HTR-8/SVneo (cell line): ENCODE results near the gene KCNAB1.
A peak's percentile ranks its signal among the peaks of the same experiment; 100 is the strongest.
"Not testable (repeated sequence)": the region's sequence is repeated elsewhere in the genome, so short reads cannot be mapped to it uniquely, and the experiment has no call there.

Experiments used
- DNase-seq: peaks from one replicate; pipeline ENCODE4 v3.0.0; 2011; ENCODE audit warnings: low spot score, mixed read lengths; ENCODE audit not compliant: insufficient read length
- FAIRE-seq: peaks from 2 replicates; lab custom pipeline; 2011; peaks lifted over from hg19 to GRCh38; lab: Jason Lieb, UNC

Gene KCNAB1

GRCh38 chr3:156543043-156543555, 422.7 kb downstream of the KCNAB1 start:
- DNase-seq (no peak), FAIRE-seq (no peak)

DNA sequence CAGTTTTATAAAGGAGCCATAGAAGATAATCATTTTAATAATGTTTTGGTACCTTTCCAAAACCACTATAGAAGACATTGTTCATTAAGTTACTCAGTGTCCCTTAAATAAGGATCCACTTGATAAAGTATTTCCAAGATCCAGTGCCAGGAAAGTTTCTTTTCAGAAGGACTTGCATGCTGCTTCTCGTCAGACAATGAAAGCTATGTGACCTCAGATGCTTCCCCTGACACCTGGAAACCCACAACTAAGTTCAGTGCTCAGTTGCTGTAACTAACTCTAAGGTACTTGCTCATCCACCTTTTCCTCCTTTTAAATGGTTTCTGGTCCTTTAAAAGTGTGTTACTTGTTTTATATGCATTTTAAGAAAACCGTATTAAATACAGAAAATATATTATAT, 427.3 kb downstream of the KCNAB1 start:
- DNase-seq (no peak), FAIRE-seq (no peak)

DNA sequence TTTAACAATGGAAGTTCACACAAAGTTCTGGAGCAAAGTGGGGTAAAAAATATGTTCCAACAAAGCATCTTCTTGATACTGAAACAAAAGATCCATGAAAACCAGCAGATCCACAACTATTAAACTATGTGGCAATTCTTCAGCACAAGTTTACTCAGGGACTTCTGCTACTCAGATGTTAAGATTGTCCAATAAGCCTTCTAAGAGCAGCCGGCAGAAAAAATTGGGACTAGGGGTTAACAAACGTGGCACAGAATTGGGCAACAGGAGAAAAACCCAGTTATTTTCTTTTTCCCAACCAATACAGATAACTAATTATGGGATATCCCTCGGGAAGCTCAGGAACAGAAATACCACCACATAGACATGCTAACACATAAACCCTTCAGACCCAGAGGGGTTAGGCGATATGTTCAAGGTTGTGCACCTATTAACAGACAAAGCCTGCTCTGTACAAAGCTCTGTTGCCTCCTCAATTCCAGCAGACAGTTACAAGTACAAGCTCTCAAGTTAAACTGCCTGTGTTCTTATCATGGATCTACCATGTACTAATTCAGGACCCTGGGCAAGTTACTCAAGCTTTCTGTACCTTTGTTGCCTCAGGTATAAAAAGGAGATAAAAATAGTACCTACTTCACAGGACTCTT, 427.8 kb downstream of the KCNAB1 start:
- DNase-seq = no peak
- FAIRE-seq = no peak

DNA sequence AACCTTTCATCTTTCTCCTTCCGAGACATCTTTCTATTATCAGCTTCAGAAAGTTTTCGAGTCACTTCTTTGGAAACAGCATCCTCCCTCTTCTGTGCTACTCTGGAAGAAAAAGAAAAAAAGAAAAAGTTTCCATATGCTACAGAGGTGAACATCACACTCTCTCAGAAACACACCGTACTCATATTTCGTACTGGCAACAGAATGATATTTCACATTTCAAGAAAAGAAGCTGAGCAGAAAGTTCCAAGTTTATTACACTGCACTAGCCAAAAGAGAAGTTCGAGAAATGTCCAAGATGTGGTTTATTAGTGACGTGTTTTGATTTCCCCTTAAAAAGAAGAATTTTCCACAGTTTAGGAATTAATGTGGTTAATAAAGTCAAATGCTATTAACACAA, 428.5 kb downstream of the KCNAB1 start:
- DNase-seq = no peak
- no peak for FAIRE-seq

DNA sequence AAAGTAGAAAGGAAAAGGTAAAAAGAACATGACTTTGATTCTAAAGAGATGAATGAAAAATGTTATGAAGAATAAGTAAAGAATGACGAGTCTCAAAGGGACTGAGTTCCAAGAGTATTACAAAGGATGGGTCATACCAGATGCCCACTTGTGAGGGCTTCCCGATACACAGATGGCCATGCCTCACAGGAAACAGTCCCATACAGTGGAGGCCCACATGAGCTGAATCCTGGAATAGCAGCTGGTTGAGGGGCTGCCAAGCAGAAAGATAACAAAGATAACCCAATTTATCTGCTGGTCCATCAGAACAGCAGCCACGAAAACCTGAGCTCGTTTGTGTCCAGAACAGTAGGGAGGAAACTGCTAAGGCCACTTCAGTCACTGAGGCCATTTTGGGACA, 430.9 kb downstream of the KCNAB1 start:
- no peak for FAIRE-seq
- DNase-seq = no peak

- peak; percentile 35 for DNase-seq
- FAIRE-seq = no peak
These were observed 431.4 kb downstream of the KCNAB1 start for GRCh38 chr3:156551746-156552145.

- DNase-seq = no peak
- no peak for FAIRE-seq
These were observed 432.6 kb downstream of the KCNAB1 start for GRCh38 chr3:156552973-156553372.

DNA sequence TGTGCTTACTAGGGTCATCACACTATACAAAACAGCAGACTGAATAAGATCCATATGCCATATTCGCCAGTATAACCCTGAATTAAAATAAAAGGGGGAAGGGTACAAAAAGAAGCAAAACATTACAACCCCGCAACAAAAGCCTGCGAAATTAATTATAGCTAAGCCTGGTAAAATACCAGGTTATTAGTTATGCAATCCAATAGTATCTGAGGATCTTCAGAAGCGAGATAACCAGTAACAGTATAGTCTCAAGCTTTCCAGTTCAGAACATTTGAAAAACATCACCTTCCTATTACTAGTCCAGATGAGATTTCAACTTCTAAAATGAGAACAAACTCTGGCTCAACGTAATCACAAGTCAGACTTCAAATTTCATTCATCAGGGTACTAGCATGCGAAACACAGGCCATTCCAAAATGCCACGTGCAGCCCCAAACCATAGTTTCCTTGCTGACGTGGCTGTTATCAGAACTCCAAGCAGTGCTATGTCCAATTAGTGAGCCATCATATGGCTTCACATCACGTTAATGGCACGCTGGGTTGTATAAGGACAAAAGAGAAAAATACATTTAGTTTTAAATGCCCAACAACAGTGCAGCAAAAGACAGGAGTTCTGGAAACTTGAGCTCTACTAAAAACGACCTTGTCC, 433.5 kb downstream of the KCNAB1 start:
- FAIRE-seq = no peak

GRCh38 chr3:156554515-156554841, 434.1 kb downstream of the KCNAB1 start:
- FAIRE-seq (no peak), DNase-seq (no peak)

More for the DNA sequence above, 433.5 kb downstream of the KCNAB1 start:
- no peak for DNase-seq

DNA sequence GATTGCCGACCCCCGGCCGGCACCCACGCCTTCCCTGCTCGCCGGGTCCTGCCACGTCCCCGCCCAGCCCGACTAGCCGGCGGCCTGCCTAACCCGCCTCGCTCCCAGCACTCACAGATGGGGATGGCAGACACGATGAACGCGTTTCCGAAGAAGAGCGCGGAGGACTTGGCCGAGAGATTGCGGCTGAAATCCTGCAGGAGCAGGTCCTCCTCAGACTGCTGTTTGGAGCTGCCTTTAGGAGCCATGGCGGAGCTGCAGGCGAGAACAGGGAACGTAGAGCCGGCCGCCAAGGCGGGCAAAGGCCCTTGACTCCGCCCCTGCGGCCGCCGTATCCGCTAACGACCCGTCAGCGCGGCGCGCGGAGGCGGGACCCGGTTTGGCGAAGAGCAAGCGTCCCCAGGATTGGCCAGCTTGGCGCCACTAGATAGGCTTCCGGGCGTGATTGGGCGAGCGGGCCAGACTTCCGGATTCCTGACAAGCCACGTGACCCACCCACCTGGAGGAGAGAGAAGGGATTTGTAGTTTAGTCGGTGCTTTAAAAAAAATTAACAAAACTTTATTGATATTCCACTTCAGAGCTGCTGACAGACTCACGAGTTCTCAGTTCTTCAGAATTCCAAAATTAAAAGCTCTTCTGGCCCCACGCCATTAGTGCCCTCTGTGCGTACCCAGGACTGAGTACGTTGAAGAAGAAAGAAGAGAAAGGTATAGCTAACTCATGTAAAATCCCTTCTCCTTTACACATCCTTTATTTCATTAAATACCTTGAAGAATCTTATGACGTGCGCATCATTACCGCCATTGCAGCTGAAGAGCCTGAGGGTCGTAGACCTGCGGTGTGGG, 434.7 kb downstream of the KCNAB1 start, which contains the start of gene SSR3:
TSS of gene SSR3 (minus strand) at position 276 of the 846 bp plus-strand sequence. CDS start at position 248, 28 bp downstream.
- FAIRE-seq (peak; percentile 80), DNase-seq (peak; percentile 95)

- DNase-seq = no peak
- FAIRE-seq = no peak
These were observed 438.0 kb downstream of the KCNAB1 start for GRCh38 chr3:156558389-156558788.

- DNase-seq = no peak
- FAIRE-seq = no peak
These were observed 438.9 kb downstream of the KCNAB1 start for GRCh38 chr3:156559321-156559720.

DNA sequence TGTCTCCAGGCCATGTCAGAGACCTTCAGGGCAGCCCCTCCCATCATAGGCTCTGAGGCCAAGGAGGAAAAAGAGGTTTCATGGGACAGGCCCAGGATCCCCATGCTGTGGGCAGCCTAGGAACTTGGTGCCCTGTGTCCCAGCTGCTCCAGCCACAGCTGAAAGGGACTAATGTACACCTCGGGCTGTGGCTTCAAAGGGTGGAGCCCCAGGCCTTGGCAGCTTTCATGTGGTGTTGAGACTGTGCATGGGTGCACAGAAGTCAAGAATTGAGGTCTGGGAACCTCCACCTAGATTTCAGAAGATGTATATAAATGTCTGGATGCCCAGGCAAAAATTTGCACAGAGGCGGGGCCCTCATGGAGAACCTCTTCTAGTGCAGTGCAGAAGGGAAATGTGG, 441.2 kb downstream of the KCNAB1 start:
- DNase-seq (no peak), FAIRE-seq (no peak)

GRCh38 chr3:156562486-156562885, 442.1 kb downstream of the KCNAB1 start:
- DNase-seq, FAIRE-seq: not testable (repeated sequence)

DNA sequence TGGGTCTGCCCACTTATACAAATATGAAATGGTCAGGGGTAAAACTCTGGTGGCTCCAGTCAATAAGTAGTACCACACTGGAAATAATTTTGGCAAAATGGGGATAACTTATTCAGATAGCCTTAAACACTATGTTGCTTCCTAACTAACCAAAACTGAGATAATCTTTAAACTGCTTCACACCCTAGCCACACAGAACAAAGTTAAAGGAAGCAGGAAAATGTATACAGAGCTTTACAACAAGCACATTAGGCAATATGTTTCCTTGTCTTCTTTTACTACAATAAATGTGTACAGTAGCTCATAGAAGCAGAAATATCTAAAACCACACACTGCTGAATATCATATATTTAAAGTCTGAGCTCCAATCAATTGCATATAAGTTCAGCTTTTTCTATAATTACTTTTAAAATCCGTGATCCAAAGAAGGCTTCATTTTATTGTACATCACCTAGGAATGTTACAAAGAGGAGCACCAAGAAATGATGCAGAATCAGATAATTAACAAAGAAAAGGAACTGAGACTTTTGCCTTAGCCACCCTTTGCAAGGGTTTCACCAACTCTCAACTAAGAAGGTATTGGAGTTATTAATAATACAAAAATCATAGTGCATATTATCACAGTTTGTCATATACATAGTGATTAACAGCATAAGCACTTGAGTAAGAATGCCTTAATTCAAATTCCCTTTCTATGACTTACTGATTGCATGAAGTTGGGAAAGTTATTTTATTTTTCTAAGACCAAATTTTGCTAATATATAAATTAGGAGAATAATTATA, 443.7 kb downstream of the KCNAB1 start:
- FAIRE-seq = no peak

DNA sequence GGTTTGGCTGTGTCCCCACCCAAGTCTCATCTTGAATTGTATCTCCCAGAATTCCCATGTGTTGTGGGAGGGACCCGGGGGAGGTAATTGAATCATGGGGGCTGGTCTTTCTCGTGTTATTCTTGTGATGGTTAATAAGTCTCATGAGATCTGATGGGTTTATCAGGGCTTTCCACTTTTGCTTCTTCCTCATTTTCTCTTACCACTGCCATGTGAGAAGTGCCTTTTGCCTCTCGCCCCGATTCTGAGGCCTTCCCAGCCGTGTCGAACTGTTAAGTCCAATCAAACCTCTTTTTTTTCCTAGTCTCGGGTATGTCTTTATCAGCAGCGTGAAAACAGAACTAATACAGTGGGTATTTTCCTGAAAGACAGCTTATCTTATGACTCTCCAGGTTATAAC, 448.6 kb downstream of the KCNAB1 start:
- FAIRE-seq, DNase-seq: not testable (repeated sequence)

More for the DNA sequence above, 443.7 kb downstream of the KCNAB1 start:
- DNase-seq = no peak

DNA sequence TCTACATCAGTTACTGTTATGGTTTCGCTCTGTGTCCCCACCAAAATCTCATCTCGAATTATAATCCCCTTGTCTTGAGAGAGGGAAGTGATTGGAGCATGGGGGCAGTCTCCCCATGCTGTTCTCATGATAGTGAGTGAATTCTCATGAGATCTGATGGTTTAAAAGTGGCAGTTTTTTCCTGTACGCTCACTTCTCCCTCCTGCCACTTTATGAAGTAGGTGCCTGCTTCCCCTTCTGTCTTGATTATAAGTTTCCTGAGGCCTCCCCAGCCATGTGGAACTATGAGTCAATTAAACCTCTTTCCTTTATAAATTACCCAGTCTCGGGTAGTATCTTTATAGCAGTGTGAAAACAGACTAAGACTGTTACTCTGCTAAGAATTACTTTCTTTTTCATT, 449.5 kb downstream of the KCNAB1 start:
- not testable (repeated sequence) for DNase-seq, FAIRE-seq

- DNase-seq (no peak), FAIRE-seq (no peak)
These were observed 455.3 kb downstream of the KCNAB1 start for GRCh38 chr3:156575641-156576040.

DNA sequence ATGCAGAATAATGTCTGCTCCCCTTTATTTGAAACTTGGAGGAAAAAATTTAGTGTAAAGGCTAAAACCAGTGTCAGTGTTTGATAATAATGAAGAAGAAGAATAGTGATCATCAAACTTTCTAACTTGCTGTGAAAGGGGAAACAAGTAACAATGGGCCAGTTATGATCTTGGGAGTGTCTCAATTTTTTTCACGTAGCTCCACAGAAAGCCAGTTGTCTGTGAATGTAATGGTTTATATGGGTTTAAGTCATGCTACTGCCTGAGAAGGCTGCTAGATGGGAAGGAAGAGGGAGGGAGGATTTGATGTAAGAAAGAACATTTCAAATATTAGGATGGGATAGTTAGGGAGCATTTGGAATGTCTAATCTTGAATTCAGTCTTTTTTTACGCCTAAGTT, 455.7 kb downstream of the KCNAB1 start:
- DNase-seq = no peak
- FAIRE-seq = no peak
